Measurements from ENCODE around the gene SIRT7. TPM values are rescaled to one million over a fixed set of nuclear protein-coding genes. Genes with fewer than 3 reads are reported as not detected.

SIRT7 gene
- total RNA-seq, 1 experiment from 2014 or later, result 19.6 TPM

DNA sequence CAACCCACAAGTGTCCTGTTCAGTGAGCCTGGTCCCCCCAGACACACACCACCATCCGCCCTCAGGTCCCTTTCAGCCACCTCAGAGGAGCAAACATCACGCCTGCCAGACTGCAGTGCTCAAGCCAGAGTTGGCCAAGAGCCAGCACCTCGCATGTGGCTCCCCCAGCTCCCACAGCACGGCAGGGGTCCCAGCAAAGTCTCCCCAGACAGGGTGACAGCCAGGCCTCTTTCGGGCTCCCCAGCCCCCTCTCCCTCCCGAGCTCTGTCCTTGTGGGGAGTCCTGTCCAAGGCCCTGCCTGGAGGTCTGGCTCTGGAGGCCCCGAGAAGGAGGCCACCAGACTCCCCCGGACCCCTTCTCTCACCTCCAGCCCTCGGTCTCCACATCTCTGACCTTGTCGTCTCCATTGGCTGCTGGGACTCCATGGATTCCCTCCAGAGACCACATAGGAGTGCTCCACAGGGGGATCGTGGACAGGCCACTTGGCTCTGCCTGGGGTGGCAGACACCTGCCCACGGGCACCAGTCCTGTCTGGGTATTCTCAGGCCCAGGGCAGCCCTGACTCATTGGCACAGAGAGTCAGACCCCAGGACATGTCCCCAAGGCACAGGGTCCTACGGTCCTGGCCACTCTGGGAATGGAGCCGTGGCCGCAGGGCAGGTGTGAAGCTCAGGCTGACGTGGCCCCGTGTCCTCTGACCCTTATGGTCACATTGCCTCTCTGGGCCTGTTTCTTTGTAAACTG lies 30.8 kb upstream of the SIRT7 start:
- Histone ChIP-seq H3K9ac (ENCODE audit: low read length) (no peak overlapping the region), H3K79me2 (ENCODE audit: low read length) (no peaks in the 10 kb centered on the region), H3K4me2 (ENCODE audit: low read depth, low read length, poor library complexity, severe bottlenecking) (no peak overlapping the region), H3K9me2 (replicated peaks; ENCODE audit: insufficient read depth, low read length) (no peaks in the 10 kb centered on the region), H3K9me3 (ENCODE audit: low read length) (no peaks in the 10 kb centered on the region), H3K4me3 (ENCODE audit: low read length) (no peak overlapping the region), H3K27me3 (ENCODE audit: low read length) (no peaks in the 10 kb centered on the region), H2AFZ (ENCODE audit: low read length) (no peak overlapping the region), H4K20me1 (ENCODE audit: insufficient read depth, low read depth, low read length) (no peaks in the 10 kb centered on the region), H3K27ac (ENCODE audit: low read length) (no peak overlapping the region), H3K4me1 (ENCODE audit: low read length) (no peaks in the 10 kb centered on the region), H3K36me3 (ENCODE audit: insufficient read depth, low read length) (no peaks in the 10 kb centered on the region)
- DNase-seq, result no peak

DNA sequence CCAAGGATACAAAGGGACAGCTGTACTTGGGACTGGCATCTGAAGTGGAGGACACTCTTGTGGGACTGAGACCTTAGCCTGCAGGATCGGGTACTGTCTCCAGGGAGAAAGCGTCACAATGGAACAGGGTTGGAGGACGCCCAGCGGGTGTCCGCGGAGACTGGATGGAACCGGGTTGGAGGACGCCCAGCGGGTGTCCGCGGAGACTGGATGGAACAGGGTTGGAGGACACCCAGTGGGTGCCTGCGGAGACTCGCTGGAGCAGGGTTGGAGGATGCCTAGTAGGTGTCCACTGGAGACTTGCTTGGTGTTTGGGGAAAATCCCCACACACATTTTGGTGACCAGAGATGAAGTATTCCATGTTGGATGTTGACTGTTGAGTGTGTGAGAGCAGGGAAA lies 29.2 kb upstream of the SIRT7 start, which contains the start of gene MYADML2:
Gene MYADML2, minus strand, starts transcription at position 45 of the 400 bp plus-strand sequence. CDS start 5,492 bp downstream, outside the sequence.
- Histone ChIP-seq H3K9ac (ENCODE audit: low read length) (no peak within 1 kb of the TSS), H3K9me2 (replicated peaks; ENCODE audit: insufficient read depth, low read length) (no peaks in the 10 kb centered on the region), H3K4me3 (ENCODE audit: low read length) (no peak within 1 kb of the TSS), H3K36me3 (ENCODE audit: insufficient read depth, low read length) (no peaks in the 10 kb centered on the region), H3K9me3 (ENCODE audit: low read length) (no peaks in the 10 kb centered on the region), H3K4me1 (ENCODE audit: low read length) (peaks cover under 1% of the 10 kb centered on the region), H3K79me2 (ENCODE audit: low read length) (no peaks in the 10 kb centered on the region), H3K27me3 (ENCODE audit: low read length) (no peaks in the 10 kb centered on the region), H3K27ac (ENCODE audit: low read length) (no peak within 1 kb of the TSS), H2AFZ (ENCODE audit: low read length) (no peak within 1 kb of the TSS), H3K4me2 (ENCODE audit: low read depth, low read length, poor library complexity, severe bottlenecking) (no peak within 1 kb of the TSS), H4K20me1 (ENCODE audit: insufficient read depth, low read depth, low read length) (no peaks in the 10 kb centered on the region)
- DNase-seq, result no peak

DNA sequence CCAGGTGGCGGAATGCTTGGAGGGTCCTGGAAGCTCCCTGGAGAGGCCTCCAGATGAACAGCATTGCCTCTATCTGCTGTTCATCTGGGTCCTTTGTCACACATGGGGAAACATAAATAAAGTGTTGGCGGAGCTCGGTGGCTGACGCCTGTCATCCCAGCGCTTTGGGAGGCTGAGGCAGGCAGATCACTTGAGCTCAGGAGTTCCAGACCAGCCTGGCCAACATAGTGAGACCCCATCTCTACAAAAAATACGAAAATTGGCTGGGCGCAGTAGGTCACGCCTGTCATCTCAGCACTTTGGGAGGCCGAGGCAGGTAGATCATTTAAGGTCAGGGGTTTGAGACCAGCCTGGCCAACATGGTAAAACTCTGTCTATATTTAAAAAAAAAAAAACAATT lies 26.9 kb upstream of the SIRT7 start:
- Histone ChIP-seq H3K79me2 (ENCODE audit: low read length) (no peaks in the 10 kb centered on the region), H3K4me1 (ENCODE audit: low read length) (peaks cover 11% of the 10 kb centered on the region), H3K4me3 (ENCODE audit: low read length) (no peak overlapping the region), H2AFZ (ENCODE audit: low read length) (no peak overlapping the region), H3K36me3 (ENCODE audit: insufficient read depth, low read length) (no peaks in the 10 kb centered on the region), H3K9ac (ENCODE audit: low read length) (no peak overlapping the region), H3K9me3 (ENCODE audit: low read length) (no peaks in the 10 kb centered on the region), H3K27ac (ENCODE audit: low read length) (no peak overlapping the region), H3K27me3 (ENCODE audit: low read length) (no peaks in the 10 kb centered on the region), H4K20me1 (ENCODE audit: insufficient read depth, low read depth, low read length) (no peaks in the 10 kb centered on the region), H3K4me2 (ENCODE audit: low read depth, low read length, poor library complexity, severe bottlenecking) (no peak overlapping the region), H3K9me2 (replicated peaks; ENCODE audit: insufficient read depth, low read length) (no peaks in the 10 kb centered on the region)
- DNase-seq, result no peak

DNA sequence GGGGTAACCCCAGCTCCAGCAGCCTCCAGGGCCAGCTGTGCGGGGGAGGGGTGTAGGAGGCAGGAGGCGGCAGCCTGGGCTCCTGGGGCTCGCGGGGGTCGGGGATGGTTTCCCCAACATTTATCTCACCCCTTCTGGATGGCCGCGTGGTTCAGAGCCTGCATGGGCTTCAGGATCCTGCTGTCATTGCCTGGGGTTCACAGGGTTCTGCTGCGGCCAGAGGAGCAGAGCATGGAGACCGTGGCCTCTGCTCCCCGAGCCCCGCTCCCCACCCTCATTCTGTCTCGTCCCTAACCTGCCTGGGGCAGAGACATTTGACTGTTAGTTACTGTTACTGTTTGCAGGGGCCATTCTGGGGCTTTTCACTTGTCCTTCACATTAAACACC lies 24.2 kb upstream of the SIRT7 start:
- Histone ChIP-seq H3K4me2 (ENCODE audit: low read depth, low read length, poor library complexity, severe bottlenecking) (no peak overlapping the region), H3K36me3 (ENCODE audit: insufficient read depth, low read length) (no peaks in the 10 kb centered on the region), H3K9me2 (replicated peaks; ENCODE audit: insufficient read depth, low read length) (no peaks in the 10 kb centered on the region), H3K9ac (ENCODE audit: low read length) (no peak overlapping the region), H3K4me1 (ENCODE audit: low read length) (peaks cover 11% of the 10 kb centered on the region), H3K4me3 (ENCODE audit: low read length) (no peak overlapping the region), H2AFZ (ENCODE audit: low read length) (no peak overlapping the region), H3K27me3 (ENCODE audit: low read length) (no peaks in the 10 kb centered on the region), H3K9me3 (ENCODE audit: low read length) (no peaks in the 10 kb centered on the region), H4K20me1 (ENCODE audit: insufficient read depth, low read depth, low read length) (no peaks in the 10 kb centered on the region), H3K79me2 (ENCODE audit: low read length) (no peaks in the 10 kb centered on the region), H3K27ac (ENCODE audit: low read length) (no peak overlapping the region)
- no peak for DNase-seq

DNA sequence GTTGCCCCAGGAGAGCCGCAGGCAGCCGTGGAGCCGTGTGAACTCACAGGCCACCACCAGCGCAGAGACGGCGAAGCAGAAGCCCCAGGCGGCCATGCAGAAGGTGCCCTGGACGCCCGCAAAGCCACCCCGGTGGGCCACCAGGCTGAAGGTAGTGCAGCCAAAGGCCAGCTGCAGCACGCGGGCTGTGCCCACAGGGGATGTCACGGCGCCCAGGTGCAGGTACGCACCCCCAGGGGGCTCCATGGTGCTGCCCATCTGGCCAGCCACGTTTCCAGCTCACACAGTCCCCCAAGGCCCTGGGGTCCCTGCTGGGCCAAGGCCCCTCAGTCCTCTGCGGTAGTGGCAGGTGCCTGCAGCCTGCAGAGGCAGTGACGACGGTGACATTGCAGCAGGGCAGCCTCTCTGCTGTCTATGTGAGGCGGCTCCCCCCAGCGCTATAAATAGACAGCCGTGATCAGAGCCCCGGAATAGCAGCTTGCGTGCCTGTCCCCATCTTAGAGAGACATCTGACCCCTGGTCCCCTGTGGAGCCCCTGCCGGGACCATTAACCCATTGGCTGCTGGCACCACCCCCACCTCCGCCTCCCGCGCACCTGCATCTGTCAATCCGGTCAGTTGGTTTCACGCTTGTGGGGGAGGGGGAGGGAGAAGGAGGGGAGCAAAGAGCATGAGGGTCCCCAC lies 23.6 kb upstream of the SIRT7 start:
- H3K4me1 ChIP-seq (ENCODE audit: low read length), result peaks cover 11% of the 10 kb centered on the region
- peak; percentile 59 for DNase-seq
- no peaks in the 10 kb centered on the region for H4K20me1 ChIP-seq (ENCODE audit: insufficient read depth, low read depth, low read length)
- no peaks in the 10 kb centered on the region for H3K9me2 ChIP-seq (replicated peaks; ENCODE audit: insufficient read depth, low read length)
- peak overlapping the region; percentile 15; the same call in 1 of the 2 replicates for H3K4me3 ChIP-seq (ENCODE audit: low read length)
- no peaks in the 10 kb centered on the region for H3K79me2 ChIP-seq (ENCODE audit: low read length)
- H3K27me3 ChIP-seq (ENCODE audit: low read length), result no peaks in the 10 kb centered on the region
- H3K9me3 ChIP-seq (ENCODE audit: low read length), result no peaks in the 10 kb centered on the region
- H3K27ac ChIP-seq (ENCODE audit: low read length), result no peak overlapping the region
- no peaks in the 10 kb centered on the region for H3K36me3 ChIP-seq (ENCODE audit: insufficient read depth, low read length)
- no peak overlapping the region for H2AFZ ChIP-seq (ENCODE audit: low read length)
- no peak overlapping the region for H3K9ac ChIP-seq (ENCODE audit: low read length)
- H3K4me2 ChIP-seq (ENCODE audit: low read depth, low read length, poor library complexity, severe bottlenecking), result no peak overlapping the region

DNA sequence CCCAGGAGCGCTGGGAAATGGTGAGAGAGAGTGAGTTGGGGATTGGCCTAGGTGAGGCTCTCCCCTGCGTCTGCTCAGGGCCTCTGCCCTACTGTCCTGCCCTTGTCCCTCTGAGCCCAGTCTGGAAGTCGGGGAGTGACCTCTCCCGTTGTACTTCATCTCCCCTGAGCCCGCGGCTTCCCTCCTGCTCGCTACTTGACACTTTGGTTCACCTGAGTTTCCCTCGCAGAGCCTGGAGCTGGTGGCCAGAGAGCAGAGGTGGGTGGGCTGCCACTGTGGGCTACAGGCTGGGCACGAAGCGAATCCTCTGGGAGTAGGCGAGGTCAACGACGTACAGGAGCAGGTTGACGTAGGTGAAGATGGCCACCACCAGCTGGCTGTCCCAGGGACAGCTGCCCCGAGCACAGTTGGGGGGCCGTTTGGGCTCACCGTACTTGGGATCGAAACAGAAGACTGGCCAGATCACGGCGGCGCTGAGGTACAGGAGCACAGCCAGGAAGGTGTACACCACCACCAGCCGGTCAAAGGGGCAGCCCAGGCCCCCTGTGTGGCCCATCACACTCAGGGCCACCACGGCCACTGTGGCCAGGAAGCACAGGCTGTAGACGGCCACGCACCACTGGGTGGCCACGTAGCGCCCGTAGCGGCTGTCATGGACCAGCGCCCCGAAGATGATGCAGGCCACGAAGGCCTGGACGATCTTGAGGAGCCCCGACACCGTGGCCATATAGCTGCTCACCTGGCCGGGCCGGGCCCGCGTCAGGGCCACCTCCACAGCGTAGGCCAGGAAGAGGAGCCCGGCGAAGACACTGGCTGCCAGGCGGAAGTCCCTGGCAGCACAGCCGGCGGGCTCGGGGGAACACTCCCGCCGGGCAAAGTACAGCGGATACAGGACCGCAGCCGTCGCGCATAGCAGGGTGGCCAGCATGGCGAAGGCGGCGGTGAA lies 22.8 kb upstream of the SIRT7 start:
- peaks cover 11% of the 10 kb centered on the region for H3K4me1 ChIP-seq (ENCODE audit: low read length)
- no peak overlapping the region for H2AFZ ChIP-seq (ENCODE audit: low read length)
- no peaks in the 10 kb centered on the region for H3K9me2 ChIP-seq (replicated peaks; ENCODE audit: insufficient read depth, low read length)
- H4K20me1 ChIP-seq (ENCODE audit: insufficient read depth, low read depth, low read length), result no peaks in the 10 kb centered on the region
- H3K4me2 ChIP-seq (ENCODE audit: low read depth, low read length, poor library complexity, severe bottlenecking), result no peak overlapping the region
- H3K9me3 ChIP-seq (ENCODE audit: low read length), result no peaks in the 10 kb centered on the region
- no peak overlapping the region for H3K9ac ChIP-seq (ENCODE audit: low read length)
- DNase-seq, result no peak
- H3K27me3 ChIP-seq (ENCODE audit: low read length), result no peaks in the 10 kb centered on the region
- H3K79me2 ChIP-seq (ENCODE audit: low read length), result no peaks in the 10 kb centered on the region
- no peak overlapping the region for H3K4me3 ChIP-seq (ENCODE audit: low read length)
- no peak overlapping the region for H3K27ac ChIP-seq (ENCODE audit: low read length)
- no peaks in the 10 kb centered on the region for H3K36me3 ChIP-seq (ENCODE audit: insufficient read depth, low read length)

DNA sequence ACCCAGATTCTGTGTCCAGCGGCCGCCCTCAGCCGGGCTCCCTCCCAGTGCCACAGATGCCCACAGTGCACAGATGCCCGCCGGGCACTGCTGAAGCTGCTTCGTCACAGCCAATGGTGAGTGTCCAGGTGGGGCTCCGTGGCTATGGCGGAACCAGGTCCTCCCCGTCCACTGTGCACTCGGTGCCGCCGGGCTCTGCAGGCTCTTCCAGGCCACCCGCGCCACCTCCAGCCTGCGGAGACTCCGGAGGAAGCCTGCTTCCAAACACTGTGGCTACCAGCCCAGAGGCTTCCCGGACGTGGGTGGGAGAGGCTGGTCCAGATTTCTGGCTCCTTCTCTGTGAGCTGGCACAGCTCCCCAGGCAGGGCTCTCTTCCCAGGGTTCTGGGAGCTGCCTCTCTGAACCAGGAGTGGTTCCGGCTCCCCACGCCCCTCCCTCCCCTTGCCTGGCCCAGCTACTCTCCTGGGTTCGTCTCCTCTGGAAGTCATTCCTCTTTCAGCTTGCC lies 22.0 kb upstream of the SIRT7 start:
- H3K27me3 ChIP-seq (ENCODE audit: low read length), result no peaks in the 10 kb centered on the region
- H3K4me3 ChIP-seq (ENCODE audit: low read length), result no peak overlapping the region
- no peaks in the 10 kb centered on the region for H4K20me1 ChIP-seq (ENCODE audit: insufficient read depth, low read depth, low read length)
- no peak overlapping the region for H3K4me2 ChIP-seq (ENCODE audit: low read depth, low read length, poor library complexity, severe bottlenecking)
- no peaks in the 10 kb centered on the region for H3K79me2 ChIP-seq (ENCODE audit: low read length)
- DNase-seq, result no peak
- H3K9me2 ChIP-seq (replicated peaks; ENCODE audit: insufficient read depth, low read length), result no peaks in the 10 kb centered on the region
- peaks cover 11% of the 10 kb centered on the region for H3K4me1 ChIP-seq (ENCODE audit: low read length)
- no peaks in the 10 kb centered on the region for H3K9me3 ChIP-seq (ENCODE audit: low read length)
- no peak overlapping the region for H3K27ac ChIP-seq (ENCODE audit: low read length)
- H3K36me3 ChIP-seq (ENCODE audit: insufficient read depth, low read length), result no peaks in the 10 kb centered on the region
- H3K9ac ChIP-seq (ENCODE audit: low read length), result no peak overlapping the region
- H2AFZ ChIP-seq (ENCODE audit: low read length), result no peak overlapping the region

DNA sequence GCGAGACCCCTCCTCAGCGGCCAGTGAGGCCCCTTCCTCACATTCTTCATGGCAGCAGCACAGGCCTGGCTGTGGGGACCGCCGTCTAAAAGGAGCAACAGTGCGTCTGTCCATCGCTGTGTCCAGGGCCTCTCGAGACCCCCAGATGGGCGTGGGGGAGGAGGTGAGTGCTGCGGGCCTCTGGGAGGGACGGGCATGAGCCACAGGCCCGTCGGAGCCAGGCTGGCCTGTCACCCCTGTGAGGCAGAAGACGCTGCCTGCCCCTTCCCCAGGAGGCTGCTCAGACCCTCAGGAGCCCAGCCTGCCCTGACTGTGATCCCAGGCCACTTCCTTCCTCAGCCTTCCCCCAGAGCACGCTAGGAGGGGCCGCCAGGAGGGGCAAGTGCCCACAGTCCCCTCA lies 21.2 kb upstream of the SIRT7 start:
- H3K27me3 ChIP-seq (ENCODE audit: low read length), result no peaks in the 10 kb centered on the region
- H3K4me2 ChIP-seq (ENCODE audit: low read depth, low read length, poor library complexity, severe bottlenecking), result no peak overlapping the region
- H3K4me1 ChIP-seq (ENCODE audit: low read length), result peaks cover 11% of the 10 kb centered on the region
- H4K20me1 ChIP-seq (ENCODE audit: insufficient read depth, low read depth, low read length), result no peaks in the 10 kb centered on the region
- H3K4me3 ChIP-seq (ENCODE audit: low read length), result no peak overlapping the region
- H2AFZ ChIP-seq (ENCODE audit: low read length), result no peak overlapping the region
- H3K27ac ChIP-seq (ENCODE audit: low read length), result no peak overlapping the region
- no peaks in the 10 kb centered on the region for H3K9me2 ChIP-seq (replicated peaks; ENCODE audit: insufficient read depth, low read length)
- no peaks in the 10 kb centered on the region for H3K79me2 ChIP-seq (ENCODE audit: low read length)
- no peaks in the 10 kb centered on the region for H3K36me3 ChIP-seq (ENCODE audit: insufficient read depth, low read length)
- DNase-seq, result no peak
- no peak overlapping the region for H3K9ac ChIP-seq (ENCODE audit: low read length)
- no peaks in the 10 kb centered on the region for H3K9me3 ChIP-seq (ENCODE audit: low read length)
